HCEC 1CT (cell line): Measurements from ENCODE around the gene HLA-DRB5.
"Not testable (repeated sequence)": the region's sequence is repeated elsewhere in the genome, so short reads cannot be mapped to it uniquely, and the experiment has no call there.

Experiments used
- DNase-seq: peaks from one replicate; pipeline ENCODE4 v3.0.0-alpha.2; 2017

HLA-DRB5 gene

DNA sequence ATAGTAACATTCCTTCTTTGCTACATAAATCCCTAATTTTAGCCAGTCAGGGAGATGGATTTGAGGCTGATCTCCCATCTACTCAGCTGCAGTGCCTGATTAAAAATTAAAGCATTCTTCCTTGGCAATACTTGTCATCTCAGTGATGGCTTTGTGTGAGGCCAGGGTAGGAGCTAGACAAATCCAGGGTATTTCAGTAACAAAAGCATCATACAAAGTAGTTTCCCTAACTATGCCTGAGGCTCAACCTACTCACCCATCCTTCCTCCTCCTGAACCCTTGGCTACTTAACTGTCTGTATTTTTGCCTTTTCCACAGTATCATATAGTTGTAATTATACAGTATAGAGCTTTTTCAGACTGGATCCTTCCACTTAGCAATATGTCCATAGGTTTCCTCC, 37.7 kb downstream of the HLA-DRB5 start:
- DNase-seq, result no peak

DNA sequence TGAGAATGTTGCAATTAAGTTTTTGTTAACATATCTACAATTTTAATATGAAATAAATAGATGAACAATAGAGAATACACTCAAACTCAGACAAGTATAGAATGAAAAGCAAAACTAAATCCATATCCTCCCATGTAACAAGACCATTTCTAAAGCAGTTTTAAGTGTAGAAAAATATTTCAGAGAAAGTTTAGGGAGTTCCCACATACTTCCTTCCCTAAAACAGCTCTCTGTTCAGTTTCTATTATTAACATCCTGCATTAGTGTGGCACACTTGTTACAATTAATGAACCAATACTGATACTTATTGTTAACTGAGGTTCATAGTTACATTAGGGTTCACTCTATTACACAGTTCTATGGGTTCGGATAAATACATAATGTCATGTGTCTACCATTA, 38.4 kb downstream of the HLA-DRB5 start:
- DNase-seq, result no peak

DNA sequence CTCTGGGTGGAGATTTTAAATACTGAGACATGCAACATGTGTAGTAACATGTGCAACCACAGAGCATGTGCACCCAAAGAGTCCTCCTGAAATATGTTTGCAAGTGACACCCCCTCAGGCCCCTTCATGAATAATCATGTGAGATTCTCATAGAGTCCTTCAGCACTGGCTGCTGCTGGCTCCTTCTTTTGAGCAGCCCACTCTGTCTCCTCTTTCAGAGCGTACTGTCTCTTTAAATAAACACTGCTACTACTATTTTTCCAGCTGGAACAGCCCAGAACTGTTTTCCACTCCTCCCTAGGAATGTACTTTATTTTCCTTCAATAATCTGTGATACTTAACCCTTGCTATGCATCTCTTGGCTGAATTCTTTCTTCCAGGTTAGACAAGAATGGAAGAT, 42.0 kb downstream of the HLA-DRB5 start:
- no peak for DNase-seq

- no peak for DNase-seq
Observed at GRCh38 chr6:32484614-32484998, 45.5 kb downstream of the HLA-DRB5 start.

- no peak for DNase-seq
Observed at GRCh38 chr6:32483968-32484613, 46.0 kb downstream of the HLA-DRB5 start.

DNA sequence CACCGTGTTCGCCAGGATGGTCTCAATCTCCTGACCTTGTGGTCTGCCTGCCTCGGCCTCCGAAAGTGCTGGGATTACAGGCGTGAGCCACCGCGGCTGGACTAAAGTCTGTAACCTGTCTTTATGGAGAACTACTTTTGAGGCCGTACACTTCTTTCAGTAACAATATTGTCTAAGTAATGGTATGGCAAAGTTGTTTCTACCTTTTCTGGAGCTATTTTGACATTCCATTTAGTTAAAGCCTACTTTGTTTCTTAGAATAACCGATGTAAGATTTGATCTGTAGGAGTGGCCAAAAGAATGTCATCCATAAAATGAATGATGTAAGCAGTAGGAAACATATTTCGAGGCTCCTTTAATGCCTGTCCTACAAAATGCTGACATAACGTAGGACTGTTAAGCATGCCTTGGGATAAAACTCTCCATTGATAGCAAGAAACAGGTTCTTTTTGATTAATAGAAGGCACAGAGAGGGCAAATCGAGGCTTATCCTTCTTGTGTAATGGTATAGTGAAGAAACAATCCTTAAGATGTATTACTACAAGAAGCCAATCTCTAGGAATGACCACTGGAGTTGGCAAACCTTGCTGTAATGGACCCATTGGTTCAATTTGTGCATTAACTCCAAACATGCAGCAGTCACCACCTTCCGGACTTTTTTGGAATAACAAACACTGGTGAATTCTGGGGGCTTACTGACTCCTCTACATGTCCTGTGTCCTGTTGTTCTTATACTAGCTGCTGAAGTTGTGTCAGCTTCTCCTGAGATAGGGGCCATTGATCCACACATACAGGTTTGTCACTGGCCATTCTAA, 54.5 kb downstream of the HLA-DRB5 start:
- no peak for DNase-seq

DNA sequence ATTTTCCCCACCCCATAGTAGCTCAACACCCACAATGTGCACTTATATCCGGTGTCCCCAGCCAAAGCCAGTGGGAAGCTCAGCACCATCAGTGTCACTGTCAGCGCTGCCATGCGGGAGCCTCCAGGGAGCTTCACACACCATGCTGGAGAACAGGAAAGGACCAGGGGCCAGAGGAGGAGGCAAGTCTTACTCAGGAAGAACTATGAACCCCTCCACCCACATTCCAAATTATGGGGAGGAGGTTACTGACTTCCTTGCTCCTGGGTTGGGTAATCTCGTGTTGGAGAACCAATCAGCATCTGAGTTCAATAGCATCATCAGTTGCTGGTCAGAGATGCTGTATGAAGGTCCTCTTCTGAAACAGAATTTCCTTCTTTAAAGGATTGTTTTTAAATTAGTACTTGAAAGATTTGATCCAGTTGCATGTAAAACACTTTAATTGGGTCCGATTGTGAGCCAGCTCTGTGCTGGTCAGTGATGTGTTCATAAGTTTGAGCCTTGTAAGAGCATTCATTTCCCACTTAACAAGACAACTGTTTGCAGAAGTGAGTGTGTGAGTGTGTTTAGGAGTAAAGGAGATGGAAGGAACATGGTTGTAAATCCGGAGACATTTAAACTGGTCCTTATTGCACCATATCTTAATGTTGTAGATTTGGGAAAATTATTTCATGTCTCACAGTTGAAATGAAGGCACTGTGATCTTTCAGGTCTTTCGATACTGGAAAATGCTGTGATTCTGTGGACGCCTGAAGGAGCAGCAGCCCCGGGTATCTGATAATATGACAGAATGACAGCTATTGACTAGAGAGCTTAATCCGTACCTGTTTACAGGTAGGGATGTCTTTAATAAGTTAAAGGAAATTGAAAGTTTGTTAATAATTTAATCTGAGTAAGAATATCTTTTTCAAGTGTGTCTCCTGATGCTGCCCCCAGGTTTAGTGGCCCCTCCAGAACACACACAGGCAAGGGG, 56.4 kb downstream of the HLA-DRB5 start:
- not testable (repeated sequence) for DNase-seq

DNA sequence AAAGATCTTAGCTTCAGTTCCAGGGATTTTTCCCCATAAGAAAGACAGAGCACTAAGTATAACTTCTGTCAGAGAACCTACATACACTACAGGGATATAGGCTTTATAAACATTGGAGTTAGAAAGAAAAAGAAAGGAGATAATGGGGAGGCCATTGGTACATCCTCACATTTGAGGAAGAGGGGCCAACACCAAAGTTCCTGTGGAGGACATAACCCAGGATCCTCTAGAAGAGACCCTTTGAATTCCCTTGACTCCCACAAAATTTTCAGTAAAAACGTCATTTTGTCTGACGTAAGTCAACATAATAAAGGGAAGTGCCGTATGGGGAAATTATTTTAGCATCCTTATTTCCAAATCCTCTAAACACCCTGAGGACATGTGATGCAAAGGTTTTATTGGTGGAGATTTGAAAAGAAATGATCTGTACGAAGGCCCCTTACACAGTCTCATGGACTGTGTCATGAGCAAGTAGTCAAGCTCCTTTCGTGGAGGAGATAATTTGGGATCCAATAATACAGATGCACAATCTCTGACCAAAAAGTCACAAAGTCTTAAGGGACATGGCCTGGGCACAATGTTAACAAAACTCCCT, 57.2 kb downstream of the HLA-DRB5 start:
- no peak for DNase-seq

DNA sequence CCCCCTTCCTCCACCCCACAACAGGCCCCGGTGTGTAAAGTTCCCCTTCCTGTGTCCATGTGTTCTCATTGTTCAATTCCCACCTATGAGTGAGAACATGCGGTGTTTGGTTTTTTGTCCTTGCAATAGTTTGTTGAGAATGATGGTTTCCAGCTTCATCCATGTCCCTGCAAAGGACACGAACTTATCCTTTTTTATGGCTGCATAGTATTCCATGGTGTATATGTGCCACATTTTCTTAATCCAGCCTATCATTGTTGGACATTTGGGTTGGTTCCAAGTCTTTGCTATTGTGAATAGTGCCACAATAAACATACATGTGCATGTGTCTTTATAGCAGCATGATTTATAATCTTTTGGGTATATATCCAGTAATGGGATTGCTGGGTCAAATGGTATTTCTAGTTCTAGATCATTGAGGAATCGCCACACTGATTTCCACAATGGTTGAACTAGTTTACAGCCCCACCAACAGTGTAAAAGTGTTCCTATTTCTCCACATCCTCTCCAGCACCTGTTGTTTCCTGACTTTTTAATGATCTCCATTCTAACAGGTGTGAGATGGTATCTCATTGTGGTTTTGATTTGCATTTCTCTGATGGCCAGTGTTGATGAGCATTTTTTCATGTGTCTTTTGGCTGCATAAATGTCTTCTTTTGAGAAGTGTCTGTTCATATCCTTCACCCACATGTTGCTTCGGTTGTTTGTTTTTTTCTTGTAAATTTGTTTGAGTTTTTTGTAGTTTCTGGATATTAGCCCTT, 62.2 kb downstream of the HLA-DRB5 start:
- not testable (repeated sequence) for DNase-seq
